ENCODE results near the gene ASIC2. TPM values are rescaled to one million over a fixed set of nuclear protein-coding genes. Genes with fewer than 3 reads are reported as not detected.

Gene ASIC2
- total and polyA plus RNA-seq, 2 donors (not counting 1 experiment from before 2014, with no cell fraction given), result not detected

DNA sequence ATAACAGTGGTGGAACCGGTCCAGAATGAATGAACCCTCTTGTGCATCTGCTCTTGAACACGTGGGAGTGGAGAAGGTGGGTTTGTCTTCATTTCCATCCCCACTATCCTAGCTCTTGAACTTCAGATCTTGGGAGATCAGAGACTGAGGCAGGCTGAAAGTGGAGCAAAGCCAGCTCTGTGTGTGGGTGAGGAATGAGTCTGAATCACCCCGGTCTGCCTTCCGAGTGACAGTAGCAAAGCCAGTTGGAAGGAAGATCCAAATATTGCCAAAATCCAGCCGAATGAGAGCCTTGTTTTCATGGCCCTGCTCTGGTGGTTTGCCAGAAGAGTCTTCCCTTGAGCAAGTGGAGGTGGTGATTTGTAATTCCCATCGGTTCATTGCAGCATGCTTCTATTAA, 29.0 kb upstream of the ASIC2 start:
- Histone ChIP-seq H3K9ac (ENCODE audit: low read length) (no peak overlapping the region), H4K20me1 (ENCODE audit: control insufficient read depth, insufficient read depth, low read length, poor library complexity, severe bottlenecking) (no peaks in the 10 kb centered on the region), H3K4me1 (ENCODE audit: control insufficient read depth in 2 of 2, insufficient read depth in 2 of 2, low read length in 2 of 2) (no peaks in the 10 kb centered on the region), H3K4me2 (replicated peaks; ENCODE audit: low read depth, low read length, poor library complexity, severe bottlenecking) (no peak overlapping the region), H3K9me3 (ENCODE audit: control extremely low read depth in 1 of 3, control insufficient read depth in 2 of 3, insufficient read depth in 1 of 3, low read length in 2 of 3) (no peaks in the 10 kb centered on the region), H3K27ac (ENCODE audit: low read length in 2 of 2) (no peak overlapping the region), H3K36me3 (replicated peaks in 1 of 2; ENCODE audit: control extremely low read depth in 1 of 2, control insufficient read depth in 1 of 2, extremely low read depth in 1 of 2, insufficient read depth in 2 of 2, low read length in 1 of 2) (no peaks in the 10 kb centered on the region), H3K27me3 (replicated peaks in 1 of 4; ENCODE audit: control extremely low read depth in 1 of 4, control insufficient read depth in 3 of 4, insufficient read depth in 4 of 4, low read length in 3 of 4) (no peaks in the 10 kb centered on the region), H2AFZ (ENCODE audit: insufficient read depth, low read depth, low read length, poor library complexity, severe bottlenecking) (no peak overlapping the region), H3K79me2 (ENCODE audit: control insufficient read depth, insufficient read depth, low read length) (no peaks in the 10 kb centered on the region), H3K4me3 (ENCODE audit: control extremely low read depth in 1 of 5, extremely low read depth in 1 of 5, insufficient read depth in 1 of 5, low read depth in 2 of 5, low read length in 4 of 5) (no peak overlapping the region)
- WGBS (ENCODE audit: insufficient coverage), result 91% methylated on average over 4 of the region's 6 CpGs
- ATAC-seq (ENCODE audit: low read depth) (no peak), DNase-seq (no peak)
- Mint-ChIP-seq H3K4me3 (no peak overlapping the region), H3K9me3 (ENCODE audit: insufficient read depth) (no peaks in the 10 kb centered on the region), H3K27ac (no peak overlapping the region), H3K27me3 (peaks cover 22% of the 10 kb centered on the region), H3K4me1 (no peaks in the 10 kb centered on the region)
- intact Hi-C loops (cut with micrococcal nuclease), result no loop called here
- ChIA-PET POLR2A (no interaction called here), CTCF (no interaction called here)
- TF ChIP-seq EZH2 (IDR thresholded peaks at IDR 0.05; ENCODE audit: borderline replicate concordance, insufficient read depth, low read depth, low read length, poor library complexity, severe bottlenecking), result no peak

DNA sequence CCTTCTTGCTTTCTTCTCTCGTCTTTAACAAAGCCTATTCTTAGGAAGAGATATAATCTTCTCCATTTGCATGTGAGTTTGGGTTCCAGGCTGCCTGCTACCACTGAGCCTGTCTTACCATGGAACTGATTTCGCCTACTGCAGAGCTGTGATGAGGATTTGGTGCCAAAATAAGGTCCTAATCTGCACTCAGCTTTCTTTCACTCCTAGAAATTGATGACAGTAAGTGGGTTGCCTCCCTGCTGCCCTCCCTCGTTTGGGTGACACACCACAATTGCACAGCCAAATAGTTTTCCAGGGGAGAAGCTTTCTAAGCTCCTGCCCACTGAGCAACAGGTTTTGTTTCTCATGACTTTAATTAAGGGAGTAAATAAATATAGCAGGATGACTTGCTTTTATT, 25.1 kb upstream of the ASIC2 start:
- no peak for TF ChIP-seq EZH2 (IDR thresholded peaks at IDR 0.05; ENCODE audit: borderline replicate concordance, insufficient read depth, low read depth, low read length, poor library complexity, severe bottlenecking)
- TF ChIP-seq, protein P1, sequence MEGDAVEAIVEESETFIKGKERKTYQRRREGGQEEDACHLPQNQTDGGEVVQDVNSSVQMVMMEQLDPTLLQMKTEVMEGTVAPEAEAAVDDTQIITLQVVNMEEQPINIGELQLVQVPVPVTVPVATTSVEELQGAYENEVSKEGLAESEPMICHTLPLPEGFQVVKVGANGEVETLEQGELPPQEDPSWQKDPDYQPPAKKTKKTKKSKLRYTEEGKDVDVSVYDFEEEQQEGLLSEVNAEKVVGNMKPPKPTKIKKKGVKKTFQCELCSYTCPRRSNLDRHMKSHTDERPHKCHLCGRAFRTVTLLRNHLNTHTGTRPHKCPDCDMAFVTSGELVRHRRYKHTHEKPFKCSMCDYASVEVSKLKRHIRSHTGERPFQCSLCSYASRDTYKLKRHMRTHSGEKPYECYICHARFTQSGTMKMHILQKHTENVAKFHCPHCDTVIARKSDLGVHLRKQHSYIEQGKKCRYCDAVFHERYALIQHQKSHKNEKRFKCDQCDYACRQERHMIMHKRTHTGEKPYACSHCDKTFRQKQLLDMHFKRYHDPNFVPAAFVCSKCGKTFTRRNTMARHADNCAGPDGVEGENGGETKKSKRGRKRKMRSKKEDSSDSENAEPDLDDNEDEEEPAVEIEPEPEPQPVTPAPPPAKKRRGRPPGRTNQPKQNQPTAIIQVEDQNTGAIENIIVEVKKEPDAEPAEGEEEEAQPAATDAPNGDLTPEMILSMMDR (IDR thresholded peaks at IDR 0.05), result no peak
- ATAC-seq (ENCODE audit: low read depth), result no peak

More for the DNA sequence above, 25.1 kb upstream of the ASIC2 start:
- H3K4me2 ChIP-seq (replicated peaks; ENCODE audit: low read depth, low read length, poor library complexity, severe bottlenecking), result no peak overlapping the region
- POLR2A ChIA-PET, result no interaction called here
- H3K4me1 Mint-ChIP-seq, result no peaks in the 10 kb centered on the region
- no peak overlapping the region for H3K4me3 ChIP-seq (ENCODE audit: control extremely low read depth in 1 of 5, extremely low read depth in 1 of 5, insufficient read depth in 1 of 5, low read depth in 2 of 5, low read length in 4 of 5)
- H4K20me1 ChIP-seq (ENCODE audit: control insufficient read depth, insufficient read depth, low read length, poor library complexity, severe bottlenecking), result no peaks in the 10 kb centered on the region
- H3K27ac Mint-ChIP-seq, result no peak overlapping the region
- peaks cover 14% of the 10 kb centered on the region for H3K27me3 Mint-ChIP-seq
- H3K79me2 ChIP-seq (ENCODE audit: control insufficient read depth, insufficient read depth, low read length), result no peaks in the 10 kb centered on the region
- peaks cover 2% of the 10 kb centered on the region for H3K9me3 Mint-ChIP-seq (ENCODE audit: insufficient read depth)
- no peak overlapping the region for H3K4me3 Mint-ChIP-seq
- intact Hi-C loops (cut with micrococcal nuclease), result no loop called here
- H3K27ac ChIP-seq (ENCODE audit: low read length in 2 of 2), result no peak overlapping the region
- H3K27me3 ChIP-seq (replicated peaks in 1 of 4; ENCODE audit: control extremely low read depth in 1 of 4, control insufficient read depth in 3 of 4, insufficient read depth in 4 of 4, low read length in 3 of 4), result no peaks in the 10 kb centered on the region
- no peak overlapping the region for H2AFZ ChIP-seq (ENCODE audit: insufficient read depth, low read depth, low read length, poor library complexity, severe bottlenecking)
- no peak for DNase-seq
- H3K4me1 ChIP-seq (ENCODE audit: control insufficient read depth in 2 of 2, insufficient read depth in 2 of 2, low read length in 2 of 2), result no peaks in the 10 kb centered on the region
- WGBS (ENCODE audit: insufficient coverage), result no CpG with 5 or more reads among the region's 3 CpGs
- no peak overlapping the region for H3K9ac ChIP-seq (ENCODE audit: low read length)
- no peaks in the 10 kb centered on the region for H3K36me3 ChIP-seq (replicated peaks in 1 of 2; ENCODE audit: control extremely low read depth in 1 of 2, control insufficient read depth in 1 of 2, extremely low read depth in 1 of 2, insufficient read depth in 2 of 2, low read length in 1 of 2)
- CTCF ChIA-PET, result no interaction called here
- no peaks in the 10 kb centered on the region for H3K9me3 ChIP-seq (ENCODE audit: control extremely low read depth in 1 of 3, control insufficient read depth in 2 of 3, insufficient read depth in 1 of 3, low read length in 2 of 3)
